Retina (tissue), 1 donor: ENCODE measurements around the gene FYB2.

Source experiments
- DNase-seq: peaks from one replicate; pipeline ENCODE4 v3.0.0-alpha.2; 2016

The FYB2 gene, protein sequence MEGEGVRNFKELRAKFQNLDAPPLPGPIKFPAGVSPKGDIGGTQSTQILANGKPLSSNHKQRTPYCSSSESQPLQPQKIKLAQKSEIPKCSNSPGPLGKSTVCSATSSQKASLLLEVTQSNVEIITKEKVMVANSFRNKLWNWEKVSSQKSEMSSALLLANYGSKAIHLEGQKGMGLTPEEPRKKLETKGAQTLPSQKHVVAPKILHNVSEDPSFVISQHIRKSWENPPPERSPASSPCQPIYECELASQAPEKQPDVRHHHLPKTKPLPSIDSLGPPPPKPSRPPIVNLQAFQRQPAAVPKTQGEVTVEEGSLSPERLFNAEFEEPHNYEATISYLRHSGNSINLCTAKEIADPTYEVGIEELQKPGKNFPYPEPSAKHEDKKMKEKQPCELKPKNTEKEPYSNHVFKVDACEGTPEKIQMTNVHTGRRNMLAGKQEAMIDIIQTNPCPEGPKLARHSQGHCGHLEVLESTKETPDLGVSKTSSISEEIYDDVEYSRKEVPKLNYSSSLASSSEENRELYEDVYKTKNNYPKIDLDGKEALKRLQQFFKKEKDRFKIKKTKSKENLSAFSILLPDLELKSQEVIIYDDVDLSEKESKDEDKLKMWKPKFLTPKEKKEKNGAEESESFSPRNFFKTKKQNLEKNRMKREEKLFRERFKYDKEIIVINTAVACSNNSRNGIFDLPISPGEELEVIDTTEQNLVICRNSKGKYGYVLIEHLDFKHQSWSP

DNA sequence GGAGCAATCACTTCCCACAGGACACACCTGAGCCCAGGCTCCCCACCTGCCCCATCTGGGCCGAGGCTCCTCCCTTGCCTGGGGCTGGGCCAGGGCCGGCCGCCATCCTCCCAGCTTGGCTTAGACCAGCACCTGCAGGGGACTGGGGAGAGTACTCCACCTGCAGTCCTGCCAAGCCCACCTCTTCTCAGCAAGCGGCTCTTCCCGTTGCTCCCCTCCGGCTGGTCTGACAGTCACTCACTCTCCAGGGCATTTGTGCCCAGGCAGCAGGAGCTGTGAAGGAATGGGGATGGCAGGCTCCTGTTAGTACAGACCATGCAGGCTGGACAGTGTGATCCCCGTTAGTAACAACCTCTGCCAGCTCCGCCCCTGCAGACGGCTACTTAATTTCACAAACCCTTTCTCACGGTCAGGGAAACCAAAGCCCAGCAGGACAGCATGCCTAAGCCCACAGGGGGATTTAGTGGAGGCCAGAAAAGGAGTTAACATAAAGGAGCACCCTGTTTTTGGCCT lies at the start of gene FYB2:
Gene FYB2, minus strand, starts transcription at position 18 of the 513 bp plus-strand sequence. CDS start 114 bp downstream, outside the sequence.
- peak; percentile 30 for DNase-seq

DNA sequence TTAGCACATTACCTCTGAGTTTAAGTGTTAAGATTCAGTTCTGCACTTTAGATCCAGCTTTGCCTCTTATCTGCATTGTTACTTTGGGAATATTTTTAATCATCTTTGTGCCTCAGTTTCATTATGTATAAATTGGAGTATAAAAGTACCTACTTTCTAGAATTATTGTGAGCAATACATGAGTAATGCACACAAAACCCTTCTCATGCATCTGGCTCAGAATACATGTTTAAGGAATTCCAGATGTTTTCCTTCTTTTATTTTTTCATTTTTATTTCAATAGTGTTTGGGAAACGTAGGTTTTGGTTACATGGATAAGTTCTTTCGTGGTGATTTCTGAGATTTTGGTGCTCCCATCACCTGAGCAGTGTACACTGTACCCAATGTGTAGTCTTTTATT lies 49.6 kb upstream of the FYB2 start:
- DNase-seq: no peak

DNA sequence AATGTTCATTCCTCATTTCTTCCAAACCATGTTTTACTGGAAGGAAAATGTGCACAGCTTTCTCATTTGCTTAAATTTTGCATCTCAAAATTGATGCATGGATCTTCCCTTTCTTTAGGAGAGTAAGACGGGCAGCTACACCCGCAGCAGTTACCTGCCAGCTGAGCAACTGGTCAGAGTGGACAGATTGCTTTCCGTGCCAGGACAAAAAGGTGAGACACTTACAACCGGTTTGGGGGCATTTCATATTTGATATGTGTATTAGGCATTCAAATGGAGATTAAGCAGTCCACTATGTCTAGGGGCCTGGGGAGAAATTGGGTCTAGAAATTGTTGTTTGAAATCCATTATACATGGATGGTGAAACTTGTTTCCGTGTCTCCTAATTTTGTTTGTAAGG lies 48.3 kb upstream of the FYB2 start:
- DNase-seq: no peak

- DNase-seq: no peak
Observed at GRCh38 chr1:56866656-56867055, 47.5 kb upstream of the FYB2 start.

DNA sequence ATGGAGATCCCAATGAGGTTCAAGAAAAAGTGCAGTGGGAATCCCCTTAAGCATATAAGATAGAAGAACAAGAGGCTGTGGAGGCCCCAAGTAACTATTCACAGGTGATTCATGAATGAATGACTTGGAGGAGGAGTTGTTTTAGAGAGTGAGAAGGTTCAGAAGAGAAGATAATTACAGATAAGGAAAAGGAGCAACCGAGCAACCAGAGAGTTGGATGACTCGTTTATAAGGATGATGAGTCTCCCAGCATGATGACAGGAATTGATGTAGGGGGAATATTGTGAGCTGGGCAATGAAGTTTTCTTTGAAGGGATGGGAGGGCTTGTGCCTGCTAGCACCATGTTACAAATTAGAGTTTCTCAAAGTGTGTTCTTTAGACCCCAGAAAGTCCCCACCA lies 45.2 kb upstream of the FYB2 start:
- DNase-seq: no peak

DNA sequence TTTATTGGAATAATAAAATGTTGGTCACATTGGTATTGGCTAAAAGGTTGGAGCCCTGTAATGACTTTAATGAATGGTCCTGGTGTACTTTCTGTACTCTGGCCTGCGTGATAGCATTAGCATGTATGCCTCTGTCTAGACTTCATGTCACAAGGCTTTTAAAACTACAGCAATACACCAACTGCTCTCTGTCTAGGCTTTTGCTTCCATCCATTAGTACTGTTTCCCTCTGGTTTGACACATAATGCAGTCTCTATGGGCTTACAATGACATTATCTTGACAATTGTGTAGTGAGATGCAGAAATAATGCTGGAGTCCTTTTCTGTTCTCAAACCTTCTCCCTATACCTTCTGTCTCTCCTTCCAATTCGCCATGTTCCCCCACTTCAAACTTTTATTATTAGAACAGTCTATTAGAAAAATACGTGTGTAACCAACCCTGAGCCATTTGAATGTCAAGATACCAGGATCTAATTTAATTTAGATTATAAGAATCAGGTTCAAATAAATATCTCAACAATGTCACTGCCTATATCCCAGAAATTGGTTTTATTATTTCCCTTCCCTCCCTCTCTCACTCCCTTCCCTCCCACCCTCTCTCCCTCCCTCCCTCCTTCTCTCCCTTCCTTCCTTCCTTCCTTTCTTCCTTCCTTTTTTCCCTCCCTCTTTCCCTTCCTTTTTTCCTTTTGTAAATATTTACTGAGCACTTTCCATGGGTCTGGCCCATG lies 44.2 kb upstream of the FYB2 start:
- DNase-seq: no peak

GRCh38 chr1:56859287-56859686 lies 40.1 kb upstream of the FYB2 start:
- DNase-seq: no peak

- no peak for DNase-seq
Observed at GRCh38 chr1:56856186-56856585, 37.0 kb upstream of the FYB2 start.

- DNase-seq: no peak
Observed at GRCh38 chr1:56855190-56855589, 36.0 kb upstream of the FYB2 start.

- DNase-seq: no peak
Observed at GRCh38 chr1:56854521-56855099, 35.4 kb upstream of the FYB2 start, which contains the start of gene C8A. Gene C8A, plus strand, starts transcription at chr1:56854797. Its CDS starts 105 bp downstream, at chr1:56854902.

DNA sequence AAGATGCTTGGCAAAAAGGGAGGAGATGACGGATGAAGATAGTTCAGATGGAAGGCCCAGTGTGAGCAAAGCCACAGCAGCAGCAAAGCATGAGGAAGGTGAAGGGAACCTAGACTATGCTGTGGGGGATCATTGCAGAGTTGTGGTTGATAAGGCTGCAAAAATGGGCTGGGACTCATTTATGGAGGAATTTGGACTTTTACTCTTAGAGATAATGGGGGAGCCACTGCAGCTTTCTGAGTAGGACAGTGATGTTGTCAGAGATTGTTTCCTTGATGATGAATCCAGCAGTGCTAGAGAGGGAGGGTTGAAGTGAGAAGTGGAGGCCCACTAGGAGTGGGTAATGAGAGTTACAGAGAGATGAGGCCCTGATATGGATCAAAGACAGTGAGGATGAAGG lies 33.3 kb upstream of the FYB2 start:
- no peak for DNase-seq

DNA sequence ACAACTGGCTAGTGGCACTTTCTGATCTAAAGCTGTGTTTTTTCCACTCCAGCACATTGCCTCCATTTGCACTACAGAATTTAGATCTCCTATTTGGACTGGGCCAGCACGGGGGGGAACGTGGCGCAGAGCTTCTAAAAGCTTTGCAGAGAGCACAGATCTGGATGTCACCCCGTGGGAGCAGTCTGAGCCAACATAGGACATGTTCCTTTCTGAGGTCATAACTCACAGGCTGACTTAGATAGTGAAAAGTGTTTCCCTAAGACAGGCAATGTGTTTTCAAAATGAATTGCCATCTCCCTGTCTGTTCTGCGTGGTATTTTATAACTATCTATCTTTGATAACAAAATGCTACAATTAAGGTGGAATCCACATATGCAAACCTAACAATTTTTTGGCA lies 31.7 kb upstream of the FYB2 start:
- no peak for DNase-seq

- DNase-seq: no peak
Observed at GRCh38 chr1:56850411-56850810, 31.2 kb upstream of the FYB2 start.

DNA sequence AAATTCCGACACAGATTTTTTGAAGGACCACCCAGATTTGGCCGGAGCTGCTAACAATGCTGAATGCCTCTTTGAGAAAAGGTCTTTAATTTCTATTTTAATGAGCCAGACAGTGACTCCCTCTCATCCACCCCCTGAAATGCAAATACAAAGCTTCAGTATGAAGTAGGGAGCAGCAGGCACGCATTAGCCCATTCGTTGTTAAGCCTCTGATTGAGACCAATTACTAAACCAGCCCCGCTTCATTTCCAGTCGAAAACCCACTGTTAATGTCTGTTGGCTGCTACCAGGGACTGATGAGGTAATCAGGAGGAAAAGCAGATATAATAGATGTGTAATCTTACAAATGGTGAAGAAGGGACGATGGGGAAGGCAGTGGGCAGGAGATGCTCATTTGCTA lies 30.5 kb upstream of the FYB2 start:
- peak; percentile 80 for DNase-seq

- no peak for DNase-seq
Observed at GRCh38 chr1:56845343-56845742, 26.1 kb upstream of the FYB2 start.

- DNase-seq: no peak
Observed at GRCh38 chr1:56844545-56845136, 25.4 kb upstream of the FYB2 start.

- no peak for DNase-seq
Observed at GRCh38 chr1:56843544-56843943, 24.3 kb upstream of the FYB2 start.

- DNase-seq: no peak
Observed at GRCh38 chr1:56838759-56839158, 19.6 kb upstream of the FYB2 start.

GRCh38 chr1:56837244-56837939 lies 18.2 kb upstream of the FYB2 start:
- no peak for DNase-seq

DNA sequence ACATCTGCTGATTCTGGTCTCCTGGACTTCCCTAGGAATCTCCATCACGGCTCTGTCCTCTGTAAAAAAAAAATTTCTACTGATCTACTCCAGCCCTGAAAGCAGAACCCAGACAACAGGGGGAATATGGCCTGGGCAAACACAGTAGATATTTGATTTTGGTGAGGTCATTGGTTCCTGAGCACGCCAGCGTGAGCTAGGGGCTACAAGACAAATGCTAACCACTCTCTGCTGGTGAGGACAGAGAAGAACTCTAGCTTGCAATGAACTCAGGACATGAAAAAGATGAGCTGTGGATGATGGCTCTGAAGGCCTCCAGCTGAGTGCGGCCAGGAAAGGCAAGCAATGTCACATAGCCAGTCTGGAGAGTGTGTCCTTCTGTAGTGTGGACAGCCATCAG lies 17.2 kb upstream of the FYB2 start:
- DNase-seq: no peak

- no peak for DNase-seq
Observed at GRCh38 chr1:56835657-56836056, 16.5 kb upstream of the FYB2 start.
